Prostate gland (tissue), 2 donors: Measurements from ENCODE around the gene FKBP1B. TPM values are rescaled to one million over a fixed set of nuclear protein-coding genes. Genes with fewer than 3 reads are reported as not detected.
"Not testable (repeated sequence)": the region's sequence is repeated elsewhere in the genome, so short reads cannot be mapped to it uniquely, and the experiment has no call there.

Experiments
- DNase-seq: peaks from one replicate; pipeline ENCODE4 v3.0.0-alpha.2; 2019; ENCODE audit warnings: low spot score
- H3K27ac ChIP-seq, 2 donors: fragments of 200-600 bp; sonication (generic); 2 replicates each; pipeline ENCODE4 v1.5.1; 2017 to 2019
- H3K27me3 ChIP-seq: fragments of 200-600 bp; sonication (generic); replicated peaks from 2 replicates; pipeline ENCODE4 v1.5.1; 2019; ENCODE audit not compliant: insufficient read depth
- H3K36me3 ChIP-seq, 2 donors: fragments of 200-600 bp; sonication (generic); 1 replicate in 1 of 2; 2 replicates in 1 of 2; pipeline versions ENCODE4 v1.5.1 to v1.8.1; 2017 to 2019
- H3K4me1 ChIP-seq: fragments of 200-600 bp; sonication (generic); replicated peaks from 2 replicates; pipeline ENCODE4 v1.5.1; 2019
- H3K4me3 ChIP-seq, 2 donors: fragments of 200-600 bp; sonication (generic); 2 replicates each; pipeline ENCODE4 v1.5.1; 2017 to 2019
- H3K9me3 ChIP-seq: fragments of 200-600 bp; sonication (generic); 2 replicates; pipeline ENCODE4 v1.5.1; 2017
- POLR2A ChIP-seq: fragments of 450-650 bp; IDR thresholded peaks from one replicate; pipeline ENCODE4 v1.6.1; 2016; ENCODE audit warnings: antibody characterized with exemption, mild to moderate bottlenecking
- POLR2AphosphoS5 ChIP-seq: sonication (generic); formaldehyde crosslinking; IDR thresholded peaks from one replicate; pipeline ENCODE4 v1.6.1; 2017; ENCODE audit warnings: antibody characterized with exemption
- WGBS: methylation state at CpG from one replicate; pipeline ENCODE4 v1.1.5; 2018; 5-methylcytosine and 5-hydroxymethylcytosine counted together
- intact Hi-C: fragments of 100-400 bp; cut with DNase I; formaldehyde crosslinking; loops from one replicate; pipeline ENCODE4 v1.14.2; 2022
- total RNA-seq, 2 donors: library from RNA; depleted of rRNA; stranded (reverse); fragments of >200 nt; gene quantifications; one replicate each; pipeline ENCODE4 v1.1.0, GENCODE V29; 2016
- TF ChIP-seq, protein P1 (sequence below), 4 experiments: fragments of 200-600 bp in 2 of 4; fragments of 450-650 bp in 2 of 4; sonication (generic) in 2 of 4; IDR thresholded peaks; 1 replicate in 3 of 4; 2 replicates in 1 of 4; pipeline ENCODE4 v1.5.1; 2016 to 2019; ENCODE audit warnings: antibody characterized with exemption in 4 of 4, mild to moderate bottlenecking in 2 of 4, moderate library complexity in 2 of 4

Gene FKBP1B
- total RNA-seq, 2 donors from 2014 or later, result 8.5 to 8.6 TPM

DNA sequence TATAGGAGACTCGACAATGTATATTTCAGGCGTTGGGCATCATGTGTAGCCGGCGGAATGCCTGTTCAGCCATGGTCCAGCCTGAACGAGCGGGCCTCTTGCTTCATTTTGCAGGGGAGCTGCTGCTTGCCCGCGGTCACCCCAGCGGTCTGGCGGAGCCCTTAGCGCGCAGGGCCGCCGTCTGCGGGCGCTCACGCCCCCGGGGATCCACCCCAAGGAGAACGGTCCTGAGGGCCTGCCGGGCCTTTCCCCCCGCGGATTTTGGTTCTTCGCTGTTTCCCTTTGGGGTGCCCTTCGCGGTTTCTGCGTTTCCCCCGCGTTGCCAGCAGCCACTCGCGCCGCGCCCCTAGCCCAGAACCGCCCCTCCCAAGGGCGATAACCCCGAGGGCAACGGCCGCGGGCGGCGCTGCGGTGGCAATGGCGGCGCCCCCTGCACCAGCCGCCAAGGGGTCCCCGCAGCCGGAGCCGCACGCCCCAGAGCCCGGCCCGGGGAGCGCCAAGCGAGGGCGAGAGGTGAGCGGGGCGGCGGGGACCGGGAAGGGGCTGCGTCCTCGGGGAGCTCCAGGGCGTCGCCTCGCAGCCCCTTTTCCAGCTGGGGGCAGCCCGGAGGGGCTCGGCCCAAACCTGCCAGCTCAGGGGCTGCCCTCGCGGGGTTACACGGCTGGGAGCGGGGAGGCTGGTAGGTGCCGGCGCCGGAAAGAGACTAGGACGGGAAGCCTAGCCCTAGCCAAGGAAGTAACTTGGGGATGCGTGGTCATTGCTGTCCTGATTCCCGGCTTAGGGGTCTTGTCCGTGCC, 39.7 kb upstream of the FKBP1B start, which contains the start of gene MFSD2B:
Gene MFSD2B (plus strand): TSS at position 406 of the 797 bp plus-strand sequence. CDS start 12 bp downstream, at position 418.
- TF ChIP-seq, protein P1, sequence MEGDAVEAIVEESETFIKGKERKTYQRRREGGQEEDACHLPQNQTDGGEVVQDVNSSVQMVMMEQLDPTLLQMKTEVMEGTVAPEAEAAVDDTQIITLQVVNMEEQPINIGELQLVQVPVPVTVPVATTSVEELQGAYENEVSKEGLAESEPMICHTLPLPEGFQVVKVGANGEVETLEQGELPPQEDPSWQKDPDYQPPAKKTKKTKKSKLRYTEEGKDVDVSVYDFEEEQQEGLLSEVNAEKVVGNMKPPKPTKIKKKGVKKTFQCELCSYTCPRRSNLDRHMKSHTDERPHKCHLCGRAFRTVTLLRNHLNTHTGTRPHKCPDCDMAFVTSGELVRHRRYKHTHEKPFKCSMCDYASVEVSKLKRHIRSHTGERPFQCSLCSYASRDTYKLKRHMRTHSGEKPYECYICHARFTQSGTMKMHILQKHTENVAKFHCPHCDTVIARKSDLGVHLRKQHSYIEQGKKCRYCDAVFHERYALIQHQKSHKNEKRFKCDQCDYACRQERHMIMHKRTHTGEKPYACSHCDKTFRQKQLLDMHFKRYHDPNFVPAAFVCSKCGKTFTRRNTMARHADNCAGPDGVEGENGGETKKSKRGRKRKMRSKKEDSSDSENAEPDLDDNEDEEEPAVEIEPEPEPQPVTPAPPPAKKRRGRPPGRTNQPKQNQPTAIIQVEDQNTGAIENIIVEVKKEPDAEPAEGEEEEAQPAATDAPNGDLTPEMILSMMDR (IDR thresholded peaks at IDR 0.05), result no peak
- no peak for TF ChIP-seq POLR2AphosphoS5
- TF ChIP-seq POLR2A, result no peak
- DNase-seq, result no peak
- Histone ChIP-seq H3K4me3 (peak within 1 kb of the TSS; percentile 21 to 32), H3K9me3 (no peaks in the 10 kb centered on the region), H3K27me3 (peaks cover 7% of the 10 kb centered on the region), H3K27ac (no peak within 1 kb of the TSS), H3K36me3 (no peaks in the 10 kb centered on the region), H3K4me1 (no peaks in the 10 kb centered on the region)
- 6% methylated on average over 41 of the region's 75 CpGs for WGBS
- intact Hi-C loops, result no loop called here

DNA sequence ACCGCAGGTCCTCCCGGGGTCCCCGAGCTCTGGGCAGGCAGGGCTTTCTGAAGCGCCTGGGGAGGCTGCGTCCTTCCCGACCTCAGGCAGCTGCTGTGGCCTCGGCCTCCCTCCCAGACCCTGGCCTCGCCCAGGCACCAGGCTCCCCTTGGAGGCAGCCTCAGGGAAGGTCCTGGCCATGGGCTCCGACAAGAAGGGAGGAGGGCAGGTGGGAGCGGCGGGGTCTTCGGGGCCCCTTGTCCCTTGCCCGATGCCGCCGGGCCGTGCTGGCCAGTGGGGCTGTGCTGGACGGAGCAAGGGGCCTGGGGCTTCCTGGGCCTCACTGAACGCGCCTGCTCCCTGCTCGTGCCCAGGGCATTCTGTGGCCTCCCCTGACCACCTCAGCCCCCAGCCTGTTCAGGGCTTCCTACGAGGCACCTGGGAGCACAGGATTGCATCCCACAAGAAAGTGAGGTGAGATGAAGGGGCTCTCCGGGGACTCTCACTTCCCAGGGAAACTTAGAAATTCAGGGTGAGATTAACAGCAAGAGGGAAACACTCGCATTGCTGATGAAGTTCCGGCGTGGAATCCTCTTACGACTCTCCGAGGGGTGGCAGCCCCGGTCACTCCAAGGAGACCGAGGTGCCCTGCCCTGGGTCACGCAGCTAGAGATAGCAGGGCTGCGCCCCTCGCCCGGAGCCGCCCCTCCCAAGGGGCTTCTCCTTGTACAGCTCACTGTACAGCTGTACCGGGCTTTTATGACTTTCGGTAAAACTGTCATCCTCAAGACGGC, 38.9 kb upstream of the FKBP1B start:
- no peaks in the 10 kb centered on the region for H3K9me3 ChIP-seq
- TF ChIP-seq POLR2A, result no peak
- no peak for TF ChIP-seq POLR2AphosphoS5
- TF ChIP-seq, protein P1 (IDR thresholded peaks at IDR 0.05), result no peak
- DNase-seq, result no peak
- 43% methylated on average over 28 of the region's 37 CpGs for WGBS
- peaks cover 7% of the 10 kb centered on the region for H3K27me3 ChIP-seq
- no peak overlapping the region for H3K27ac ChIP-seq
- peak overlapping the region in 1 of 2 donors; percentile 21 for H3K4me3 ChIP-seq
- no peaks in the 10 kb centered on the region for H3K36me3 ChIP-seq
- H3K4me1 ChIP-seq, result no peaks in the 10 kb centered on the region
- intact Hi-C loops, result no loop called here

DNA sequence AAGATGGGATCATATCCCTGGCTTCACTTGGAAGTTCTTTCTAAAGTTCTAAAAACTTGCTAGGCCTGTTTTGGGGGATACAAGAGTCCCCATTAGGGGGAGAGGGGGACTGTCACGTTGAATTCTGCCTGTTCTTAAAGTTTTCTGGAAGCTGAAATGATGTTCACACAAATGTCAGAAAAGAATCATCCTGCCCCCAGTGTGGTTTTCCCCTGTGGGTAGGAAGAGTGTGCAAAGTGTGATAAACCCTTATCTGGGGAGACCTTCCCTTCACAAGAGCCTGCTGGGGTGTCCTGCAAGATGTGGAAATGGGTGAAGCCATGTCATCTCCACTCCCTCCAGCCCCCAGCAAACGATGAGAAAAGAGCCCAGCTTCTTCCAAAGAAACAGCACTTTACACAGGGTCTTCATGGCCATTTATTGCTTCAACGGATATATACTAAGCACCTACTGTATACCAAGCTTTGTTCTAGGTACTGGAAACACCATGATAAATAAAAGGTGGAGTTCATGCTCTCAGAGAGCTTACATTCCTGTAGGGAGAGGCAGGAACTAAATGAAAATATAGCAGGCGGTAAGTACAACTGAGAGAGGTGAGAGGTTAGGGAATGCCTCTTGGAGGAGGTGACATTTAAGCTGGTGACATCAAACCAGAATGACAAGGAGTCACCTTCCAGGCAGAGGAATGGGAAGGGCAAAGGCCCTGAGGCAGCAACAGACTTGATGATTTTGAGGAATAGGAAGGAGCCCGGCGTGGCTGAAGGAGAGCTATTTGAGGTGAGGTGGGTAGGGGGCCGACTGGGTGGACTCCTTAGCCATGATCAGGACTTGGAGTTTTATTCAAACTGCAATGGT, 38.1 kb upstream of the FKBP1B start:
- TF ChIP-seq POLR2A (no peak), POLR2AphosphoS5 (no peak)
- TF ChIP-seq, protein P1 (IDR thresholded peaks at IDR 0.05), result no peak
- Histone ChIP-seq H3K4me3 (no peak overlapping the region), H3K9me3 (no peaks in the 10 kb centered on the region), H3K4me1 (no peaks in the 10 kb centered on the region), H3K27ac (no peak overlapping the region), H3K27me3 (peaks cover 7% of the 10 kb centered on the region), H3K36me3 (no peaks in the 10 kb centered on the region)
- 74% methylated on average over 7 of the region's 7 CpGs for WGBS
- no peak for DNase-seq
- intact Hi-C loops, result no loop called here

DNA sequence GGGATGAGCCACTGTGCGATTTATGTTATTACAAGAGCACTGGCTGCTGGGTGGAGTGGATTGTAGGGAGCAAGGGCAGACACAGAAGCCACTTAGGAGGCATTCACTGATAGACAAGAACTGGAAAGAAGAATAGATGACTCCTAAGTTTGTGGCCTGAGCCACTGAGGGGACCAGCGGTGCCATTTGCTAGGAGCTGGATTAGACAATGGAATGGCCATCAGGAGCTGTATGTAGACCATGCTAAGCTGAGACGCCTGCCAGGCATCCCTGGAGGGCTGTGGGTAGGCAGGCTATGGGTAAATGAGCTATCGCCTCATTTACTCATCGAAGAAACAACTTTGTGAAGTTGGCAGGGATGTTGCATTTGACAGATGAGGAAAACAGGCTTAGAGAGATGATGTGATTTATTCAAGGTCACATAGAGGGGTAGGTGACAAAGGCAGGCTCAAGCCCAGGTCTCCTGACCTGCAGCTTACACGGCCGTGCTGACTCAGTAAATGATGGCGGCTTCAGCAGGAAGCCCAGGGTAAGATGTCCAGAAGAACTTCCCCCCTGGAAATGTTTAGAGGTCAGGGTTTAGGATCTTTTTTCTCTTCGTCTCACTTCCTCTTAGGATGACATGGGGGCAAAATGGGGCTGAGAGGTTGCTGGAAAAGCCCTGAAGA, 36.9 kb upstream of the FKBP1B start:
- TF ChIP-seq POLR2AphosphoS5 (no peak), POLR2A (no peak)
- TF ChIP-seq, protein P1 (IDR thresholded peaks at IDR 0.05), result no peak
- WGBS, result 83% methylated on average over 9 of the region's 9 CpGs
- no peak for DNase-seq

DNA sequence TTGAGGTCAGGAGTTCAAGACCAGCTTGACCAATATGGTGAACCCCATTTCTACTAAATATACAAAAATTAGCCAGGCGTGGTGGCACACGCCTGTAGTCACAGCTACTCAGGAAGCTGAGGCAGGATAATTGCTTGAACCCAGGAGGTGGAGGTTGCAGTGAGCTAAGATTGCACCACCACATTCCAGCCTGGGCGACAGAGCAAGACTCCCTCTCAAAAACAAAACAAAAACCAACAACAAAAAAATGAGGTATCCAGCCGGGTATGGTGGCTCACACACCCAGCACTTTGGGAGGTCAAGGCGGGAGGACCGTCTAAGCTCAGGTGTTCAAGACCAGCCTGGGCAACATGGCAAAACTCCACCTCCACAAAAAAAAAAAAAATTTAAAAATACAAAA, 34.6 kb upstream of the FKBP1B start:
- intact Hi-C loops, H3K4me1 ChIP-seq, H3K27ac ChIP-seq, H3K27me3 ChIP-seq, DNase-seq, H3K9me3 ChIP-seq, H3K4me3 ChIP-seq, H3K36me3 ChIP-seq: not testable (repeated sequence)
- 95% methylated on average over 6 of the region's 6 CpGs for WGBS

More for the DNA sequence above, 36.9 kb upstream of the FKBP1B start:
- Histone ChIP-seq H3K9me3 (no peaks in the 10 kb centered on the region), H3K27ac (no peak overlapping the region), H3K4me3 (no peak overlapping the region), H3K4me1 (no peaks in the 10 kb centered on the region), H3K27me3 (peaks cover 7% of the 10 kb centered on the region), H3K36me3 (no peaks in the 10 kb centered on the region)
- intact Hi-C loops, result no loop called here
